ENCODE results near the gene GTSF1L. TPM values are rescaled to one million over a fixed set of nuclear protein-coding genes. Genes with fewer than 3 reads are reported as not detected.

The GTSF1L gene
- total RNA-seq, 2 donors from 2014 or later = not detected

- Mint-ChIP-seq H3K27ac (peak overlapping the region in 1 of 2 donors; percentile 57), H3K36me3 (no peaks in the 10 kb centered on the region), H3K9me3 (no peaks in the 10 kb centered on the region), H3K4me3 (no peak overlapping the region), H3K27me3 (no peaks in the 10 kb centered on the region), H3K4me1 (ENCODE audit: low read depth in 2 of 2) (no peaks in the 10 kb centered on the region)
- ATAC-seq = no peak
- DNase-seq (ENCODE audit: low spot score) = no peak
Measured at GRCh38 chr20:43717616-43717995, 9.2 kb downstream of the GTSF1L start.

- ATAC-seq = no peak
- Mint-ChIP-seq H3K9me3 (no peaks in the 10 kb centered on the region), H3K27me3 (no peaks in the 10 kb centered on the region), H3K4me3 (no peak overlapping the region), H3K36me3 (no peaks in the 10 kb centered on the region), H3K4me1 (ENCODE audit: low read depth in 2 of 2) (no peaks in the 10 kb centered on the region), H3K27ac (peak overlapping the region in 1 of 2 donors; percentile 57)
- no peak for DNase-seq (ENCODE audit: low spot score)
Measured at GRCh38 chr20:43716757-43717615, 9.8 kb downstream of the GTSF1L start.

GRCh38 chr20:43716123-43716522 lies 10.7 kb downstream of the GTSF1L start:
- ATAC-seq (no peak), DNase-seq (ENCODE audit: low spot score) (no peak)
- Mint-ChIP-seq H3K36me3 (no peaks in the 10 kb centered on the region), H3K27me3 (no peaks in the 10 kb centered on the region), H3K27ac (no peak overlapping the region), H3K4me3 (no peak overlapping the region), H3K4me1 (ENCODE audit: low read depth in 2 of 2) (no peaks in the 10 kb centered on the region), H3K9me3 (no peaks in the 10 kb centered on the region)

- DNase-seq (ENCODE audit: low spot score) (no peak), ATAC-seq (no peak)
- H3K9me3 Mint-ChIP-seq = no peaks in the 10 kb centered on the region
- H3K27ac Mint-ChIP-seq = no peak overlapping the region
- no peaks in the 10 kb centered on the region for H3K36me3 Mint-ChIP-seq
- H3K4me1 Mint-ChIP-seq (ENCODE audit: low read depth in 2 of 2) = no peaks in the 10 kb centered on the region
- H3K4me3 Mint-ChIP-seq = no peak overlapping the region
- no peaks in the 10 kb centered on the region for H3K27me3 Mint-ChIP-seq
Measured at GRCh38 chr20:43715511-43715910, 11.3 kb downstream of the GTSF1L start.

- Mint-ChIP-seq H3K36me3 (no peaks in the 10 kb centered on the region), H3K4me1 (ENCODE audit: low read depth in 2 of 2) (no peaks in the 10 kb centered on the region), H3K4me3 (no peak overlapping the region), H3K27ac (no peak overlapping the region), H3K9me3 (no peaks in the 10 kb centered on the region), H3K27me3 (no peaks in the 10 kb centered on the region)
- DNase-seq (ENCODE audit: low spot score) = no peak
- ATAC-seq = no peak
Measured at GRCh38 chr20:43715044-43715443, 11.8 kb downstream of the GTSF1L start.

- H3K27me3 Mint-ChIP-seq = no peaks in the 10 kb centered on the region
- no peak overlapping the region for H3K4me3 Mint-ChIP-seq
- no peaks in the 10 kb centered on the region for H3K9me3 Mint-ChIP-seq
- no peak for ATAC-seq
- H3K36me3 Mint-ChIP-seq = peaks cover 5% of the 10 kb centered on the region
- no peak for DNase-seq (ENCODE audit: low spot score)
- H3K4me1 Mint-ChIP-seq (ENCODE audit: low read depth in 2 of 2) = no peaks in the 10 kb centered on the region
- H3K27ac Mint-ChIP-seq = no peak overlapping the region
Measured at GRCh38 chr20:43711098-43711654, 15.6 kb downstream of the GTSF1L start.

- DNase-seq (ENCODE audit: low spot score) (no peak), ATAC-seq (no peak)
- no peaks in the 10 kb centered on the region for H3K27me3 Mint-ChIP-seq
- no peaks in the 10 kb centered on the region for H3K4me1 Mint-ChIP-seq (ENCODE audit: low read depth in 2 of 2)
- H3K4me3 Mint-ChIP-seq = no peak overlapping the region
- no peak overlapping the region for H3K27ac Mint-ChIP-seq
- peaks cover 5% of the 10 kb centered on the region for H3K36me3 Mint-ChIP-seq
- no peaks in the 10 kb centered on the region for H3K9me3 Mint-ChIP-seq
Measured at GRCh38 chr20:43710370-43711044, 16.3 kb downstream of the GTSF1L start.

GRCh38 chr20:43702502-43702901 lies 24.3 kb downstream of the GTSF1L start:
- Mint-ChIP-seq H3K27me3 (no peaks in the 10 kb centered on the region), H3K4me3 (no peak overlapping the region), H3K4me1 (ENCODE audit: low read depth in 2 of 2) (peaks cover 16 to 18% of the 10 kb centered on the region in 2 donors), H3K9me3 (no peaks in the 10 kb centered on the region), H3K36me3 (peaks cover 5% of the 10 kb centered on the region), H3K27ac (no peak overlapping the region)
- DNase-seq (ENCODE audit: low spot score) = no peak
- ATAC-seq = no peak

- H3K27me3 Mint-ChIP-seq = no peaks in the 10 kb centered on the region
- no peak for DNase-seq (ENCODE audit: low spot score)
- H3K36me3 Mint-ChIP-seq = peaks cover 5% of the 10 kb centered on the region
- peaks cover 16 to 18% of the 10 kb centered on the region in 2 donors for H3K4me1 Mint-ChIP-seq (ENCODE audit: low read depth in 2 of 2)
- H3K27ac Mint-ChIP-seq = peak overlapping the region; percentile 81 to 90
- peak overlapping the region; percentile 71 for H3K4me3 Mint-ChIP-seq
- H3K9me3 Mint-ChIP-seq = no peaks in the 10 kb centered on the region
- ATAC-seq = no peak
Measured at GRCh38 chr20:43700627-43701026, 26.2 kb downstream of the GTSF1L start.

GRCh38 chr20:43699941-43700565 lies 26.7 kb downstream of the GTSF1L start:
- Mint-ChIP-seq H3K9me3 (no peaks in the 10 kb centered on the region), H3K27ac (peak overlapping the region; percentile 81 to 90), H3K27me3 (no peaks in the 10 kb centered on the region), H3K4me3 (peak overlapping the region; percentile 71), H3K4me1 (ENCODE audit: low read depth in 2 of 2) (peaks cover 16 to 18% of the 10 kb centered on the region in 2 donors), H3K36me3 (peaks cover 5% of the 10 kb centered on the region)
- DNase-seq (ENCODE audit: low spot score) = no peak
- ATAC-seq = peak; percentile 71 to 83

- H3K27ac Mint-ChIP-seq = no peak overlapping the region
- ATAC-seq = no peak
Measured at GRCh38 chr20:43695571-43695970, 31.2 kb downstream of the GTSF1L start.

GRCh38 chr20:43694763-43695162 lies 32.0 kb downstream of the GTSF1L start:
- no peak for DNase-seq (ENCODE audit: low spot score)
- H3K4me3 Mint-ChIP-seq = no peak overlapping the region
- no peaks in the 10 kb centered on the region for H3K9me3 Mint-ChIP-seq
- peaks cover 5% of the 10 kb centered on the region for H3K36me3 Mint-ChIP-seq
- H3K27ac Mint-ChIP-seq = no peak overlapping the region
- no peak for ATAC-seq
- no peaks in the 10 kb centered on the region for H3K27me3 Mint-ChIP-seq
- peaks cover 6 to 7% of the 10 kb centered on the region in 2 donors for H3K4me1 Mint-ChIP-seq (ENCODE audit: low read depth in 2 of 2)

More at GRCh38 chr20:43695571-43695970, 31.2 kb downstream of the GTSF1L start:
- H3K9me3 Mint-ChIP-seq = no peaks in the 10 kb centered on the region
- no peak overlapping the region for H3K4me3 Mint-ChIP-seq
- H3K36me3 Mint-ChIP-seq = peaks cover 5% of the 10 kb centered on the region
- H3K4me1 Mint-ChIP-seq (ENCODE audit: low read depth in 2 of 2) = peaks cover 15% of the 10 kb centered on the region in 2 donors
- no peaks in the 10 kb centered on the region for H3K27me3 Mint-ChIP-seq
- no peak for DNase-seq (ENCODE audit: low spot score)

- no peaks in the 10 kb centered on the region for H3K36me3 Mint-ChIP-seq
- no peaks in the 10 kb centered on the region for H3K4me1 Mint-ChIP-seq (ENCODE audit: low read depth in 2 of 2)
- H3K27me3 Mint-ChIP-seq = no peaks in the 10 kb centered on the region
- H3K9me3 Mint-ChIP-seq = no peaks in the 10 kb centered on the region
- ATAC-seq = peak in 1 of 2 donors; percentile 48
- no peak overlapping the region for H3K4me3 Mint-ChIP-seq
- H3K27ac Mint-ChIP-seq = no peak overlapping the region
- no peak for DNase-seq (ENCODE audit: low spot score)
Measured at GRCh38 chr20:43691928-43692524, 34.8 kb downstream of the GTSF1L start.

All from natural killer cell treated with Interleukin-12 subunit alpha and Interleukin-12 subunit beta and Interleukin-15 and Interleukin-18, amount 100 ng/mL, for 72 hours (primary cell).